Measurements from ENCODE around the gene TATDN2.

The TATDN2 gene

DNA sequence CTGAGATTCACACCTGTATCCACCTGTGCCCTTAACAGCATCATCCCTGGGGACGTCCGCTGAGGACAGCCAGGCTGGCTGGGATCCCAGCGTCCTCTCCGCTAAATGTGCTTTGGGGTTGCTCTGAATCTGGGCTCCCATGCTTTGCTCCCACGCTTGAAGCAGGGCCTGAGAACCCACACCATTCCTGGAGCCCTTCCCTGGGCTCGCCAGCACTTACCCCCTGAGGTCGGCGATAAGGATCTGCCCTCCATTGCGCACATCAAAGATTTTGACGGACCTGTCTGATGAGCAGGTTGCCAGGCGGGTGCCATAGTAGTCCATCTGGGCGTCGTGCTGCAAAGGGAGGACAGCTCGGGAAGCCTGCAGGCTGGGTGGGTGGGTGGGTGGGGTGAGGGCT, 66.8 kb downstream of the TATDN2 start:
- no peaks in the 10 kb centered on the region for H3K9me3 ChIP-seq
- no peaks in the 10 kb centered on the region; the same call in 1 of the 2 replicates for H3K4me1 ChIP-seq
- H3K27me3 ChIP-seq (ENCODE audit: low read depth), result no peaks in the 10 kb centered on the region
- no peak for DNase-seq (ENCODE audit: low spot score in 2 of 2)
- H3K36me3 ChIP-seq (replicated peaks), result peaks cover 81% of the 10 kb centered on the region
- H3K4me3 ChIP-seq, result no peak overlapping the region
- in situ Hi-C loops (cut with MboI; ENCODE audit: low sequenced_read_pairs), result no loop called here

DNA sequence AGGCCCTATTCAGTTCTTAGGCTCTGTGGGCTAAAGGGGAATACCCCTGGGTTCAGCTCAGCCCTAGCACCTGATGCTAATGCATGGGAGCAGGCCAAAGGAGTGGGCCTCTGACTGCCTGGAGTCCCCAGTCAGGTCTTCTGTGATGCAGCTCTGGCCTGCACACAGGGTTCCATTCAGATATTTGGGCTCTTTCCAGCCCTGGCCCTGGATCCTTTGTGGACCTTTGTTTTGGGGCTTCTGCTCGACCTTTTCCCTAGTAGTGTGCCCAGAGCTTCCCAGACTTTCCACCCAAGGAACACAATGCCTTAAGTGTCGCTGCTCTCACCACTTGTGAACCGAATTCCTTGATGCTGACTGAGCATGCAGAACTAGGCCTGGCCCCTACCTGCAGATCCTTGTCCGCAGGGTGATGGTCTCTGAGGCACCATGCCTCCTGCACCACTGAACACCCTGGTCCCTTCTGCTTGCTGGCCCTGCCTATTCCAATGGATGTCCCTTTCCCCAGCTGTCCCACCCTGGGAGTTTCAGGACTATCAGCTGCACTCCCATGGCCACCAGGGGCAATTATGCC, 67.6 kb downstream of the TATDN2 start:
- Histone ChIP-seq H3K9me3 (no peaks in the 10 kb centered on the region), H3K4me3 (no peak overlapping the region), H3K27me3 (ENCODE audit: low read depth) (no peaks in the 10 kb centered on the region), H3K36me3 (replicated peaks) (peaks cover 79% of the 10 kb centered on the region), H3K4me1 (no peaks in the 10 kb centered on the region; the same call in 1 of the 2 replicates)
- in situ Hi-C loops (cut with MboI; ENCODE audit: low sequenced_read_pairs), result no loop called here
- no peak for DNase-seq (ENCODE audit: low spot score in 2 of 2)

DNA sequence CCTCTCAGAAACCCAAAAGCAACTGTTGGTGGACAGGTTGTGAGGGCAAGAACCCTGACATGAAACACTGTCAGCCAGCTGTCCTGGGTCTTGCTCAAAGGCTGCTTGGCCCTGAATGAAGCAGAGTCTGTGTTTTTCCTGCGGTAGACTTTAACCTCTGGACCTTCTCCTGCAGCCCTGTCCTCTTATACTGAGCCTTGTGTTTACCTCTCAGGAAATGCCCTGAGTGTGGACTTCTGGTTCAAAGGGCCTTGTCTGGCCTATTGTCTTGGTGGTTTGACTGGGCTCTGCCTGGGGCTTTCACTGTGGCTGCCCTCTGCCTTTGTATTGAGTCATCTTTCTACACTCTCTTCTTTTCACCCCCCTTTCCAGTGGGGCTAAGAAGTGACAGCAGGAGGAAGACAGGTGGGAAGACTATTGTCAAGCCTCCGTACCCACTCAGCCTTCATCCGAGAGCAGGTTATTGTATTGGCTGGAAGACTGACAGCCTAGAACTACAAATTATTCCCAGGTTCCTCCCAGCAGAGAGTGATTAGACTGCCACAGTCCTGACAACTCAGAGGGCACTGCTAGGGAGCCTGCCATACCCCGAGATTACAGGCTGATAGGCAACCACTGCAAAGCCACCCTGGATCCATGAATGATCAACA, 69.2 kb downstream of the TATDN2 start:
- Histone ChIP-seq H3K4me1 (no peaks in the 10 kb centered on the region; the same call in 1 of the 2 replicates), H3K4me3 (no peak overlapping the region), H3K9me3 (no peaks in the 10 kb centered on the region), H3K36me3 (replicated peaks) (peaks cover 65% of the 10 kb centered on the region), H3K27me3 (ENCODE audit: low read depth) (no peaks in the 10 kb centered on the region)
- DNase-seq (ENCODE audit: low spot score in 2 of 2), result no peak
- in situ Hi-C loops (cut with MboI; ENCODE audit: low sequenced_read_pairs), result no loop called here

DNA sequence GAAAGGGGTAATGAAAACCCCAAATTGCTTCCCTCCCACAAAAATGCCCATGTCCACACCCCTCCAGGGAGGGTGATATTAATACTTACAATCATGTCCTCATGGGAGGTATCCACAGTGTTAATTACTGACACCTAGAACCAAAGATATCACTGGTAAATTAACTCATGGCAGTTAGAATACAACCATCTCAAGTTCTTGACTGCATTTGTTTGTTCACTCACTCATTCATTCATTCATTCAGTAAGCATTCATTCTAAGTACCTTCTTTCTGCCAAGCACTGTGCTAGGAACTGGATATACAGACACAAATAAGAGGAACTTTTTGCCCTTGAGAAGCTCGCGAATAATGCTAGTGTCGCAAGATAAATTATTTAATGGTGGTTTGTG, 69.7 kb downstream of the TATDN2 start:
- Histone ChIP-seq H3K4me1 (no peaks in the 10 kb centered on the region; the same call in 1 of the 2 replicates), H3K9me3 (no peaks in the 10 kb centered on the region), H3K4me3 (no peak overlapping the region), H3K36me3 (replicated peaks) (peaks cover 59% of the 10 kb centered on the region), H3K27me3 (ENCODE audit: low read depth) (no peaks in the 10 kb centered on the region)
- no peak for DNase-seq (ENCODE audit: low spot score in 2 of 2)
- in situ Hi-C loops (cut with MboI; ENCODE audit: low sequenced_read_pairs), result no loop called here

DNA sequence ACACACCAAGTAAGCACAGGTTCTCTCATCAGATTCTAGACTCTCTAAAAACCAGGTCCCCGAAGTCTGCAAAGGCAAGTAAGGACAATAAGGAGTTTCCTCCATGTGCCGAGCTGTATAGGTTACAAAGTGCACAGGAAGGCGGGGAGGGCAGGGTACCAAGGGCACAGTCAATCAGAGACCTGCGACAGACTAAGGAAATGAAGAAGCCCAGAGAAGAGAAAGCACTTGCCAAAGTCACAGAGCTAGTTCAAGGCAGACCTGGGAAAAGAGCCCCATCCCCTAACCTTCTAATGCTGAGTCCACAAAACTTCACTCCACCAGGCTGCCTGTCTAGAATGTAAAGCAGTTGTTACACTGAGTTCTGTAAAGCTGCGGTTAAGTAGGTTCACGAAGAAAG, 71.0 kb downstream of the TATDN2 start:
- Histone ChIP-seq H3K27me3 (ENCODE audit: low read depth) (no peaks in the 10 kb centered on the region), H3K4me1 (no peaks in the 10 kb centered on the region; the same call in 1 of the 2 replicates), H3K36me3 (replicated peaks) (peaks cover 48% of the 10 kb centered on the region), H3K9me3 (no peaks in the 10 kb centered on the region), H3K4me3 (peak overlapping the region; percentile 8; the same call in 1 of the 2 replicates)
- in situ Hi-C loops (cut with MboI; ENCODE audit: low sequenced_read_pairs), result no loop called here
- no peak for DNase-seq (ENCODE audit: low spot score in 2 of 2)

DNA sequence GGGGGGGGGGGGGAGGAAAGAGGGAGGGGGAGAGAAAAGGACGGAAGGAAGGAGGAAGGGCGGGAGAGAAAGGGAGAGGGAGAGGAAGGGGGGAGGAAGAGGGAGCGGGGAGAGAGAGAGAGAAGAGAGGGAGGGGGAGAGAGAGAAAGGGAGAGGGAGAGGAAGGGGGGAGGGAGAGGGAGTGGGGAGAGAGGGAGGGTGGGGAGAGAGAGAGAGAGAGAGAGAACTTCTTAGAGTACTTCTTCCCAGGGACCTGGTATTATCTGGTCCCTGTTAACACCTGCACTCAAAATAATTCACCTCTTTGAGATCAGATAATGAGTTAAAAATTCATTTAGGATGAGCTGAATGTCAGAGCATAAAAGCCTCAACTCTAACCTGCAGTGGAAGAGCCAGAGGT, 71.5 kb downstream of the TATDN2 start:
- peaks cover 42% of the 10 kb centered on the region for H3K36me3 ChIP-seq (replicated peaks)
- in situ Hi-C loops (cut with MboI; ENCODE audit: low sequenced_read_pairs), result no loop called here
- H3K4me1 ChIP-seq, result no peaks in the 10 kb centered on the region; the same call in 1 of the 2 replicates
- H3K9me3 ChIP-seq, result no peaks in the 10 kb centered on the region
- DNase-seq (ENCODE audit: low spot score in 2 of 2), result no peak
- H3K27me3 ChIP-seq (ENCODE audit: low read depth), result no peaks in the 10 kb centered on the region
- H3K4me3 ChIP-seq, result peak overlapping the region; percentile 98

DNA sequence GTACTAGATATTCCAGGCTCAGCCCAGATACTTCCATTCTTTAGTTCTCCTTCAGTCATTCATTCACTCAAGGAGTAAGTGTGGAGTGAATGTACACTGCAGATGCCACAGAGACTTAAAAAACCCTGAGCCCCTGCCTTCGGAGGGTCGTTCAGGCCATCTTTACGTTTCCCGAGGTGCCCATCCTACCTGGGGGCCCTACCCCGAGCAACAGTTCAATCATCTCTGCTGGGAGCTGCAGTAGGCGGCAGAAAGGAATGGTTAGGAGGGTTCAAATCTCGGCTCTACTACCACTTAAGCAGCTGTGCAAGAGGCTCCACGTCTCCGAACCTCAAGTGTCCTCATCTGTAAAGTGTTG, 72.0 kb downstream of the TATDN2 start:
- H3K9me3 ChIP-seq, result no peaks in the 10 kb centered on the region
- no peaks in the 10 kb centered on the region; the same call in 1 of the 2 replicates for H3K4me1 ChIP-seq
- in situ Hi-C loops (cut with MboI; ENCODE audit: low sequenced_read_pairs), result no loop called here
- peak overlapping the region; percentile 98 for H3K4me3 ChIP-seq
- H3K27me3 ChIP-seq (ENCODE audit: low read depth), result peaks cover under 1% of the 10 kb centered on the region; the same call in 1 of the 2 replicates
- peaks cover 39% of the 10 kb centered on the region for H3K36me3 ChIP-seq (replicated peaks)
- DNase-seq (ENCODE audit: low spot score in 2 of 2), result no peak

DNA sequence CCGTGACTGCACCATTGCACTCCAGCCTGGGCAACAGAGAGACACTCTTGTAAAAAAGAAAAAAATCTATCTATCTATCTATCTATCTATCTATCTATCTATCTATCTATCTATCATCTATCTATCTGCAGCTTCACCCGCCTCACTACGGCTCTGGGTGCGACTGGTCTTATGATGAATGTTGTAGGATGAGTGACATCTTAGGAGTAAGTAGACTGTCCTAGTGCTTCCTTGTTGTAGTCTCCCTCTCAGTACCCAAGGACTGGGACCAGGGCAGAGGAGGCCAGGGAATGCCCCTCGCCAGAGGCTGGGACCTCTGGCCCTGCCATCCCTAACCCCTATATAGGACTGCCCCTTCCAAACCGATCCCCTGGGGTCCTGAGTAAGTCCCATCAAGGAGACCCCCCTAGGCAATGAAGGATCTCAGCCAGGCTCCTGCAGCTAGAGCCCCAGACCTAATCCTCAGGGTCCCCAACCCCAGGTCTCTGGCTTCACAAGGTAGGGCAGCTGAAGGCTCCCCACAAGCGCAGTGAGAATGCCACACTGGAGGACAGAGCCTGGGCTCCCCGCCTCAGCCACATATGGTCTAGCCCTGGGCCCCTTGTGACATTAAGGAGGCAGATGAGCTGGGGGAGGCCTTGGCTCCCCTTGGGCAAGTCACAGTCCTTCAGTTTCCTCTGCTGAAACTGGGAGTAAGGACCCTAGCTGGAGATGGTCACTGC, 73.5 kb downstream of the TATDN2 start:
- peaks cover 11% of the 10 kb centered on the region for H3K27me3 ChIP-seq (ENCODE audit: low read depth)
- H3K4me3 ChIP-seq, result peak overlapping the region; percentile 98
- H3K36me3 ChIP-seq (replicated peaks), result peaks cover 26% of the 10 kb centered on the region
- in situ Hi-C loops (cut with MboI; ENCODE audit: low sequenced_read_pairs), result no loop called here
- no peak for DNase-seq (ENCODE audit: low spot score in 2 of 2)
- H3K9me3 ChIP-seq, result no peaks in the 10 kb centered on the region
- H3K4me1 ChIP-seq, result no peaks in the 10 kb centered on the region; the same call in 1 of the 2 replicates

DNA sequence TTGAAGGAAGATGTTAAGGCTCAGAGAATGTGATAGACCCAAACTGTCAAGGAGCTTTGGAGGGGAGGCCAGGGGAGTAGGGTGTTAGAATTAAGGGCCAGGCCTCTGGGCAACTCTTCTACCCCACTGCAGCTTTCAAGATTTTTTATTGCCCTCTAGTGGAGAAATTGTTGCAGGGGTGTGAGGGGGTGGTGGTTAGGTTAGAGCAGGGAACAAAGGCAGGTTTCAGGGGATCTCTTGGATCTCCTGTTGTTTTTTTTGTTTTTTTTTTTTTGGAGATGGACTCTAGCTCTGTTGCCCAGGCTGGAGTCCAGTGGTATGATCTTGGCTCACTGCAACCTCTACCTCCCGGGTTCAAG, 74.1 kb downstream of the TATDN2 start:
- in situ Hi-C loops (cut with MboI; ENCODE audit: low sequenced_read_pairs), result no loop called here
- peaks cover 16% of the 10 kb centered on the region for H3K27me3 ChIP-seq (ENCODE audit: low read depth)
- peaks cover 22% of the 10 kb centered on the region for H3K36me3 ChIP-seq (replicated peaks)
- H3K4me3 ChIP-seq, result no peak overlapping the region
- no peak for DNase-seq (ENCODE audit: low spot score in 2 of 2)
- H3K4me1 ChIP-seq, result no peaks in the 10 kb centered on the region; the same call in 1 of the 2 replicates
- H3K9me3 ChIP-seq, result no peaks in the 10 kb centered on the region

DNA sequence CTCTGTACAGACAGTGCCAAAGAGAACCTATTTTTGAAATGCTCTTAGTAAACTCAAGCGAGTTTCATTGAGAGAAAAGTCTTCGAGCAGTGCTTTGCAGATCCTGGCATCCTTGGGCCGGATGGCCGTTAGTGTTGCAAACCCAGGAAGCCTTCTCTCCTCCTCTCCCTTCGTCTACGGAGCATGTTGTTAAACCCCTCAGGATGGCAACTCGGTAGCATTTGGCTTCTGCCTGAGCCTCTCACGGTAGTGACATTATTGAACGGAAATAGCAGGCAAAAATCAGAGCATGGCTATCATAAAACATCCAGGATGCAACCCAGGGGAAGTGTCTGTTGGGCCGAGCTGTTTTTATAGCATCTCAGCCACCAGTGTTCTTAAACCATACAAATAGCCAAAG, 79.3 kb downstream of the TATDN2 start:
- H3K9me3 ChIP-seq, result no peaks in the 10 kb centered on the region
- H3K4me3 ChIP-seq, result no peak overlapping the region
- H3K27me3 ChIP-seq (ENCODE audit: low read depth), result peaks cover 59% of the 10 kb centered on the region
- H3K36me3 ChIP-seq (replicated peaks), result no peaks in the 10 kb centered on the region
- no peaks in the 10 kb centered on the region for H3K4me1 ChIP-seq
- DNase-seq (ENCODE audit: low spot score in 2 of 2), result no peak
- in situ Hi-C loops (cut with MboI; ENCODE audit: low sequenced_read_pairs), result no loop called here

DNA sequence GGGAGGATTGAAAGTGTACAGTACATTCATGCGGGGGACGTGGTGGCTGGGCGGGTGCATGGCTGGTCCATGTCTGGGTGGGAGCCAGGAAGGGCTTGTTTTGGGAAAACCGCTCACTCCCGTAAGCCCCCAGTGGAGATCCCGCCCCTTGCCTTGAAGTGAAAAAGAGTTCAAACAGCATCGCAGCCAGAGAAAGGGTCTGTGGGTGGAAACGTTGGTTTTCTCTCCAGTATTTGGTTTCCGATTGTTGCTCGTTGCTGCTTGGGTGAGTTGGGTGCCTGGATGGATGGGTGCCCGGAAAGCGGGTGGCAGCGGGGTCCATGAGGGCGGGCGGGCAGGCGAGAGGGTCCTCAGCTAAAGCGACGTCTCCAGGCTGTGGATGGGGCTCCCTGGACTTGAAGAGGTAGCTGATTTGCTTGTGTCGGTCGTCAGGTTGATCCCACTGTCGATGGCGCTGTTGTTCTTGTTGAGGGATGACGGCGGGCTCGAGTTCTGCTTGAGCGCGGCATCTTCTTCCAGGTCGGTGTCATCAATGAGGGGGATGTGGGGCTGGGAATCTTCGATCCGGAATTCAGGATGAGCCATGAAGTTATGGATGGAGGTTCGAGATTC, 80.3 kb downstream of the TATDN2 start:
- in situ Hi-C loops (cut with MboI; ENCODE audit: low sequenced_read_pairs), result no loop called here

DNA sequence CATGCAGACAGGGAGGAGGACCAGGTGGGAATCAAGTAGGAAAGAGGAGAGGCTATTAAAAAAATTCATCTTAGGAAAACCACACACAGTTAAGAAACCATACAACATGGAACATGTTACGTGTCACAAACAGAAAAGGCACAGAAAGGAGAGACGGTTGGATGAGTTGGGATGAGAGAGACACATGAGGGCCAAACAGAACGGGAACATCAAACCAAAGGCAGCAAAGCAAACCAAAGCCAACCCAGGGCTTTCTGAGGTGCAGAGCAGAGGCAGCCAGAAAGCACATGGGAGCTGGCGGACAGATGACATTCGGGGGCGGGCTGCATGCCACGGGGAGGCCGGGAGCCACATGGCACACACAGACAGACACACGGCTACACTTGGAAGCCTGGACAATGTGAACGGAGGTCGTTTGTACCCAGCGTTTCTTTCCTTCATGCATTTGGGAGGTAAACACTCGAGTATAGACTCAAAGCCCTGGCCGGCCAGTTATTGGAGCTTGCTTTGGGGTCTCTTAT, 81.3 kb downstream of the TATDN2 start:
- no peak for DNase-seq (ENCODE audit: low spot score in 2 of 2)
- Histone ChIP-seq H3K4me3 (no peak overlapping the region), H3K27me3 (ENCODE audit: low read depth) (peaks cover 59% of the 10 kb centered on the region), H3K36me3 (replicated peaks) (no peaks in the 10 kb centered on the region), H3K4me1 (no peaks in the 10 kb centered on the region), H3K9me3 (no peaks in the 10 kb centered on the region)
- in situ Hi-C loops (cut with MboI; ENCODE audit: low sequenced_read_pairs), result no loop called here

More for the DNA sequence above, 80.3 kb downstream of the TATDN2 start:
- H3K4me1 ChIP-seq, result no peaks in the 10 kb centered on the region
- no peak overlapping the region for H3K4me3 ChIP-seq
- no peak for DNase-seq (ENCODE audit: low spot score in 2 of 2)
- H3K27me3 ChIP-seq (ENCODE audit: low read depth), result peaks cover 59% of the 10 kb centered on the region
- no peaks in the 10 kb centered on the region for H3K36me3 ChIP-seq (replicated peaks)
- no peaks in the 10 kb centered on the region for H3K9me3 ChIP-seq

DNA sequence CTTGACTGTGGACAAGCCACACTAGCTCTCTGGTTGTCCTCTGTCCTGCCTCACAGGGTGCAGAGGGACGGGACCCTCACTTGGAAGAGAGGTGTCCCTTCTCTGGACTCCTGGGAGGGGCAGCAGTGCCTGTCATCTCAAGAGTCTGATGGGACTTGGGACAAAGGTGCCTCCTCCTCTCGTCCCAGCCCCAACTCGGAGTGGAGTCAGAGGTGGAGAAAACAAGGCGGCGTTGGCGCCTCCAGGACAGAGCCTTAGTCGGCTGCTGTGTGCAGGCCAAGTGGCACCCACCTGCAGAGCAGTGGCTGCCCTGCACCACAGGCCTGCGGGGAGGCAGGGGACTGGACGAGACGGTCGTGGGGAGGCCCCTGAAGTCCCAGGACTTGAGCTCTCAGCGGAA, 82.1 kb downstream of the TATDN2 start:
- Histone ChIP-seq H3K27me3 (ENCODE audit: low read depth) (peaks cover 58% of the 10 kb centered on the region), H3K4me3 (no peak overlapping the region), H3K36me3 (replicated peaks) (no peaks in the 10 kb centered on the region), H3K4me1 (no peaks in the 10 kb centered on the region), H3K9me3 (no peaks in the 10 kb centered on the region)
- in situ Hi-C loops (cut with MboI; ENCODE audit: low sequenced_read_pairs), result no loop called here
- no peak for DNase-seq (ENCODE audit: low spot score in 2 of 2)
